H1 (cell line): Measurements from ENCODE around the gene EZH2. TPM values are rescaled to one million over a fixed set of nuclear protein-coding genes. Genes with fewer than 3 reads are reported as not detected.

Experiments
- ASH2L ChIP-seq: fragments of 200-600, 300-600 bp; sonication (generic); IDR thresholded peaks from one replicate; pipeline ENCODE4 v1.7.1; 2017; ENCODE audit warnings: low read length
- RFX5 ChIP-seq: IDR thresholded peaks from 2 replicates; pipeline ENCODE4 v1.6.1; 2011; ENCODE audit warnings: low read depth, low read length, improper control_type of control experiment, borderline replicate concordance
- YY1 ChIP-seq: IDR thresholded peaks from 2 replicates; pipeline ENCODE4 v1.6.1; 2011; ENCODE audit warnings: low read depth, mild to moderate bottlenecking, low read length
- polyA plus RNA-seq, 7 experiments: library from polyadenylated mRNA; depleted of rRNA in 3 of 7; stranded (reverse) in 5 of 7; unstranded in 2 of 7; fragments of >200 nt in 5 of 7; fragments of 200-250 nt in 2 of 7; gene quantifications; 1 replicate in 5 of 7; 2 replicates in 1 of 7; 4 replicates in 1 of 7; pipeline versions ENCODE4 v1.2.1 to v1.2.3, GENCODE V29; 2011 to 2013; ENCODE audit warnings: missing spikeins in 2 of 7, mixed read lengths in 2 of 7
- total RNA-seq: library from RNA; stranded (reverse); fragmentation: NEBNext Ultra II Directional; extraction: Animal tissue kit (Norgen Biotek cat#: 25700); gene quantifications from 2 replicates; pipeline ENCODE4 v1.2.1, GENCODE V29; 2021

The EZH2 gene
- total and polyA plus RNA-seq, 2 of the 8 experiments (the other 6 are each of a cell fraction or from before 2014, with no cell fraction given), result 28.9 to 49.0 TPM

DNA sequence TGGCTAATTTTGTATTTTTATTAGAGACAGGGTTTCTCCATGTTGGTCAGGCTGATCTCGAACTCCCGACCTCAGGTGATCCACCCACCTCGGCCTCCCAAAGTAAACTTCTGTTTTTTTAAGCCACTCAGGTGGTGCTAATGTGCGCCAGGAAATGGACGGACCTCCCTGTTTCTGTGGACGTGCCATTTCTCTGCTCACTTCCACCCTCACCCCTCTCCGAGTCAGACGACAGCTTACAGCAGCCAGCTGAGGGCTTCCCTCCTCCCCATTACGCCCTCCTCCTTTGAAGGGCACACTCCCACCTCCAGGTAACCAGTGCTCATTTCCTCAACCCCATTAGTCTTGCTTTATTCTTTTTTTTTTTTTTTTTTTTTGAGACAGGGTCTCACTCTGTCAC lies 41.7 kb upstream of the EZH2 start (continued):
- no peak for TF ChIP-seq YY1
- TF ChIP-seq ASH2L, result no peak
- no peak for TF ChIP-seq RFX5
